Gastroesophageal sphincter (tissue), 4 donors: ENCODE data around the gene POU2F1. TPM values are rescaled to one million over a fixed set of nuclear protein-coding genes. Genes with fewer than 3 reads are reported as not detected.

Source experiments
- ATAC-seq: fragments of 150-250 bp; one replicate; pipeline ENCODE4 v1.9.1; 2016; ENCODE audit warnings: mild to moderate bottlenecking, moderate library complexity
- H3K27ac ChIP-seq, 4 donors: fragments of 200-600 bp; sonication (generic) in 3 of 4; 1 replicate in 3 of 4; 2 replicates in 1 of 4; pipeline ENCODE4 v1.5.1; 2016 to 2019
- H3K27me3 ChIP-seq: fragments of 200-600 bp; sonication (generic); one replicate; pipeline ENCODE4 v1.5.1; 2019
- H3K36me3 ChIP-seq, 2 donors: fragments of 200-600 bp; sonication (generic); one replicate each; pipeline ENCODE4 v1.5.1; 2019; ENCODE audit warnings: control low read depth in 1 of 2
- H3K4me1 ChIP-seq, 3 donors: fragments of 200-600 bp; sonication (generic); 1 replicate in 2 of 3; 2 replicates in 1 of 3; pipeline ENCODE4 v1.5.1; 2016 to 2019; ENCODE audit warnings: control low read depth in 2 of 3
- H3K4me3 ChIP-seq, 2 donors: fragments of 200-600 bp; sonication (generic); one replicate each; pipeline ENCODE4 v1.5.1; 2019; ENCODE audit warnings: mild to moderate bottlenecking in 1 of 2, moderate library complexity in 1 of 2
- H3K9me3 ChIP-seq, 3 donors: fragments of 200-600 bp; sonication (generic); one replicate each; pipeline ENCODE4 v1.5.1; 2017 to 2019; ENCODE audit warnings: control low read depth in 2 of 3
- CTCF ChIP-seq, 4 experiments: fragments of 200-600 bp in 2 of 4; fragments of 450-650 bp in 2 of 4; sonication (generic) in 1 of 4; IDR thresholded peaks; one replicate each; pipeline ENCODE4 v1.5.1; 2017 to 2019; ENCODE audit warnings: antibody characterized with exemption in 4 of 4, mild to moderate bottlenecking in 2 of 4, moderate library complexity in 2 of 4
- EP300 ChIP-seq: sonication (generic); formaldehyde crosslinking; IDR thresholded peaks from one replicate; pipeline ENCODE4 v1.6.1; 2017; ENCODE audit warnings: antibody characterized with exemption, mild to moderate bottlenecking
- POLR2A ChIP-seq, 2 donors: fragments of 450-650 bp; IDR thresholded peaks; one replicate each; pipeline ENCODE4 v1.6.1; 2017; ENCODE audit warnings: antibody characterized with exemption in 2 of 2, mild to moderate bottlenecking in 2 of 2, moderate library complexity in 1 of 2
- POLR2AphosphoS5 ChIP-seq: sonication (generic); formaldehyde crosslinking; IDR thresholded peaks from one replicate; pipeline ENCODE4 v1.6.1; 2017; ENCODE audit warnings: antibody characterized with exemption
- WGBS, 2 donors: methylation state at CpG; one replicate each; pipeline ENCODE4 v1.1.5; 2018; ENCODE audit warnings: low coverage in 1 of 2; 5-methylcytosine and 5-hydroxymethylcytosine counted together
- total RNA-seq, 4 donors: library from RNA; depleted of rRNA; stranded (reverse); fragments of >200 nt; gene quantifications; one replicate each; pipeline ENCODE4 v1.1.0, GENCODE V29; 2016

The POU2F1 gene
- total RNA-seq, 4 donors from 2014 or later, result 8.0 to 15.7 (median 10.2) TPM

DNA sequence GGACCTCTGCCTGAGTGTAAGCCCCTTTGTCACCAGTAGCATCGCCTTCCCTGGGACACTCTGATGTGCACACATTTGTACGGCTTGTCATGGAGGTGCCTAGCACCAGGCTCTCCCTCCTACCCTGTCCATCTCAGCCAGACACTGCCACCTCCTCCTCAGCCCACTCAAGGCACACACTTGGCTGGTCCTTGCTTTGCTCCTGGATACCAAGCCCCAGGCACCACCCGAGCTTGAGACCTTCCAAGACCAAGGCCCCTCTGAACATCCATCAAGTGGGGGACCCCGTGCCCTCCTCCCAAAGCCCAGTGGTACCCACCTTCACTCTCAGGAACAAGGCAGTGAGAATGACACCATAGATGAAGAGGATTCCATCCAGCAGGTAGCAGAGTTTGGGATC, 219.7 kb downstream of the POU2F1 start:
- no peak for ATAC-seq
- 92 to 96% methylated on average over 2 to 4 of the region's 4 CpGs for WGBS, 2 donors
- Histone ChIP-seq H3K27ac (no peak overlapping the region), H3K4me3 (no peak overlapping the region), H3K4me1 (peaks cover 0 to 14% (median 7%) of the 10 kb centered on the region in 3 donors), H3K27me3 (peaks cover 24% of the 10 kb centered on the region), H3K36me3 (no peaks in the 10 kb centered on the region), H3K9me3 (no peaks in the 10 kb centered on the region)
- TF ChIP-seq POLR2AphosphoS5 (no peak), EP300 (no peak), POLR2A (IDR thresholded peaks at IDR 0.05) (no peak), CTCF (IDR thresholded peaks at IDR 0.05) (no peak)

- 80 to 91% methylated on average over 2 to 6 of the region's 8 CpGs for WGBS, 2 donors
- Histone ChIP-seq H3K4me3 (no peak overlapping the region), H3K4me1 (peaks cover 0 to 14% (median 7%) of the 10 kb centered on the region in 3 donors), H3K36me3 (no peaks in the 10 kb centered on the region), H3K27me3 (peaks cover 24% of the 10 kb centered on the region), H3K9me3 (no peaks in the 10 kb centered on the region), H3K27ac (no peak overlapping the region)
- no peak for TF ChIP-seq EP300
- TF ChIP-seq POLR2A (IDR thresholded peaks at IDR 0.05), result no peak
- TF ChIP-seq CTCF (IDR thresholded peaks at IDR 0.05), result no peak
- no peak for TF ChIP-seq POLR2AphosphoS5
- no peak for ATAC-seq
These were observed 220.1 kb downstream of the POU2F1 start for GRCh38 chr1:167440776-167441175.

- Histone ChIP-seq H3K36me3 (no peaks in the 10 kb centered on the region), H3K27ac (no peak overlapping the region), H3K4me1 (peaks cover 0 to 14% (median 7%) of the 10 kb centered on the region in 3 donors), H3K9me3 (no peaks in the 10 kb centered on the region), H3K27me3 (peaks cover 28% of the 10 kb centered on the region), H3K4me3 (no peak overlapping the region)
- no peak for ATAC-seq
- TF ChIP-seq EP300 (no peak), POLR2AphosphoS5 (no peak)
- 90 to 96% methylated on average over 2 to 3 of the region's 3 CpGs for WGBS, 2 donors
These were observed 220.5 kb downstream of the POU2F1 start for GRCh38 chr1:167441222-167441621.

DNA sequence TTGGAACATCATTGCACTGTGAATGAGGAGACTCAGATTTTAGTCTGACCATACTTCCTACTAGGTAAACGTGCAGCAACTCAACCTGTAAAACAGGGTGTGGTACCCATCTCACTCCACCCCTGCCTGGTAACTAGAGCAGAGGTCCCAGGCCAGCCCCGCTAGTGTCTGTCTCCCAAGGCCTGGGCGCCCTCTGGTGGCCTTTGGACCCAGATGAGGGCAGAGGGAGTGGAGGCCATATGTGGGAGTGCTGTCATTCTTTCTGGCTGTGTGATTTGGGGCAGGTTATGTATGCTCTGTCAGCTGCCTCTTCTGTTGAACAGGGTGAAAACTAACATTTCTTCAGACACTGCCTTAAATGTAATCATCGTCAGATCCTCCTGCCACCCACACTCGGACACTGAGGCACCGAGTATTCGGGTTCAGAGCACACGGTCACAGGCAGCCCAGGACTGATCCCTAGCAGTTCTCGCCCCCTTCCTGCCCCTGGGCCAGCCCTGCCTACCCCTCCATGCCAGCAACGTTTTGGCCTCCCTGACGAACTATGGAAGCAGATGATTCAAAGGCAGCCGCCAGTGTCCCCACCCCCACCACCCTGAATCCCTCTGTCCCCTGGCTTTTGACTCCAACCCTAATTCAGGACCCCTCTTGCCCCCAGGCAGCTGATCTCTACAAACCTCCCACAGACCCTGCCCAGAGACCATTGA, 221.6 kb downstream of the POU2F1 start:
- Histone ChIP-seq H3K4me1 (peaks cover 0 to 14% (median 7%) of the 10 kb centered on the region in 3 donors), H3K9me3 (no peaks in the 10 kb centered on the region), H3K27me3 (peaks cover 30% of the 10 kb centered on the region), H3K36me3 (no peaks in the 10 kb centered on the region), H3K27ac (no peak overlapping the region), H3K4me3 (no peak overlapping the region)
- peak; percentile 79 for ATAC-seq
- TF ChIP-seq CTCF (IDR thresholded peaks at IDR 0.05) (peak; percentile 64 to 90 (median 74)), EP300 (no peak), POLR2A (IDR thresholded peaks at IDR 0.05) (no peak)
- 6 to 20% methylated on average over 3 of the region's 12 CpGs for WGBS, 2 donors

DNA sequence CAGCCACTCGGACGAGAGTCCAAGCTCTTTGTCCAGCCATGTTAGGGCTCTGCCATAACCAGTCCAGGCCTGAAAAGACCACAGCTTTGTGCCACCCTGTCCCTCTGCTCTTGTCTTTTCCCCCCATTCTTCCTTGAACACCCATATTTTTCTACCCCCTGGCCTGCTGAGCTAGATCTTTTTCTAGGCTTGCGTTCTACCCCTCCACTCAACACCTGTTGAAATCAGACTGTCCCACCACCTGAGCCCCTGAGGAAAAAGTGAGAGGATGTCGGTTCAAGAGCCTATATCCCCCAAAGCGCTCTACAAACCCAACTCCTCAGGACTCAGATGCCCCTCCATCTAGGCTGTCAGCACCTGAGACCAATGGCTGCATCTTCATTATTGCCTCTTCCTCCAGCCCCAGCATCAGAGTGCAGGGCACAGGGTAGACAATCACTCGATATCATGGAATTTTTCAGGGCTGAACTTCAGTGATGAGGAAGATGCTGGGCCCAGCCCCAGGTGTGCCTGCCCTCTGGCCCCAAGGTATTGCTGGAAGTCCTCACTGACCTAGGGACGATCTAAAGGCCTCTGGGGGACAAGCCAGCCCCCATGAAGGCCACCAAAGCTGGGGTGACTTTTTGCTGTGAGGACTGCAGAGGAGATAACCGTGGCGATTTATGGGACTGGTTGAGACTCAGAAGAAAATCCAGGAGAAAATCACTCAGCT, 222.3 kb downstream of the POU2F1 start:
- 71 to 87% methylated on average over 2 to 6 of the region's 9 CpGs for WGBS, 2 donors
- TF ChIP-seq EP300 (no peak), POLR2A (IDR thresholded peaks at IDR 0.05) (no peak), POLR2AphosphoS5 (no peak), CTCF (IDR thresholded peaks at IDR 0.05) (no peak)
- Histone ChIP-seq H3K4me3 (no peak overlapping the region), H3K36me3 (no peaks in the 10 kb centered on the region), H3K9me3 (no peaks in the 10 kb centered on the region), H3K27ac (no peak overlapping the region), H3K27me3 (peaks cover 29% of the 10 kb centered on the region), H3K4me1 (peaks cover 0 to 14% (median 7%) of the 10 kb centered on the region in 3 donors)
- no peak for ATAC-seq
